Fibroblast of lung (primary cell): ENCODE data around the gene PLLP. TPM values are rescaled to one million over a fixed set of nuclear protein-coding genes. Genes with fewer than 3 reads are reported as not detected.

Source experiments
- DNase-seq, 2 donors: peaks; one replicate each; pipeline versions ENCODE4 v3.0.0 to v3.0.0-alpha.2; 2010; ENCODE audit warnings: low read depth in 2 of 2
- H2AFZ ChIP-seq: 2 replicates; pipeline ENCODE4 v1.5.1; 2012; ENCODE audit warnings: low read length, control low read depth, inconsistent platforms
- H3K27ac ChIP-seq: 2 replicates; pipeline ENCODE4 v1.5.1; 2011; ENCODE audit warnings: low read length, control low read depth; ENCODE audit not compliant: insufficient read depth
- H3K27me3 ChIP-seq: 2 replicates; pipeline ENCODE4 v1.5.1; 2011; ENCODE audit warnings: mild to moderate bottlenecking, low read length; ENCODE audit not compliant: control insufficient read depth, insufficient read depth
- H3K36me3 ChIP-seq: 2 replicates; pipeline ENCODE4 v1.5.1; 2011; ENCODE audit warnings: low read length; ENCODE audit not compliant: control insufficient read depth, insufficient read depth
- H3K4me1 ChIP-seq: 2 replicates; pipeline ENCODE4 v1.5.1; 2011; ENCODE audit warnings: low read length; ENCODE audit not compliant: control insufficient read depth, insufficient read depth; ENCODE audit errors: extremely low read depth
- H3K4me2 ChIP-seq: 2 replicates; pipeline ENCODE4 v1.5.1; 2011; ENCODE audit warnings: low read length, control low read depth; ENCODE audit not compliant: insufficient read depth; ENCODE audit errors: extremely low read depth
- H3K4me3 ChIP-seq, 4 experiments: fragments of 200-600 bp in 1 of 4; sonication (generic) in 1 of 4; replicated peaks in 1 of 4; 2 replicates each; pipeline ENCODE4 v1.5.1; 2011 to 2016; ENCODE audit warnings: low read length in 4 of 4, low read depth in 3 of 4, mild to moderate bottlenecking in 3 of 4, control low read depth in 2 of 4, inconsistent platforms in 1 of 4, mixed read lengths in 1 of 4; ENCODE audit not compliant: insufficient read depth in 1 of 4; ENCODE audit errors: control extremely low read depth in 1 of 4
- H3K79me2 ChIP-seq: 2 replicates; pipeline ENCODE4 v1.5.1; 2012; ENCODE audit warnings: mild to moderate bottlenecking, low read length, inconsistent platforms; ENCODE audit not compliant: control insufficient read depth, insufficient read depth
- H3K9ac ChIP-seq: 2 replicates; pipeline ENCODE4 v1.5.1; 2011; ENCODE audit warnings: mild to moderate bottlenecking, low read length, control low read depth; ENCODE audit not compliant: insufficient read depth
- H3K9me3 ChIP-seq: 2 replicates; pipeline ENCODE4 v1.5.1; 2012; ENCODE audit warnings: low read depth, low read length; ENCODE audit not compliant: control insufficient read depth, insufficient read depth
- H4K20me1 ChIP-seq: 2 replicates; pipeline ENCODE4 v1.5.1; 2011; ENCODE audit warnings: low read length; ENCODE audit not compliant: control insufficient read depth, insufficient read depth; ENCODE audit errors: extremely low read depth
- EZH2 ChIP-seq: IDR thresholded peaks from 2 replicates; pipeline ENCODE4 v1.5.1; 2012; ENCODE audit warnings: low read length, control low read depth, mild to moderate bottlenecking; ENCODE audit errors: missing control alignments
- polyA plus RNA-seq, 2 donors: library from polyadenylated mRNA; depleted of rRNA in 1 of 2; stranded (reverse) in 1 of 2; unstranded in 1 of 2; fragments of >200 nt; gene quantifications; 2 replicates each; pipeline ENCODE4 v1.2.1, GENCODE V29; 2011 to 2012; ENCODE audit warnings: missing spikeins in 1 of 2
- total RNA-seq: library from RNA; depleted of rRNA; stranded (reverse); fragments of >200 nt; gene quantifications from 2 replicates; pipeline ENCODE4 v1.2.1, GENCODE V29; 2014
- TF ChIP-seq, protein P1 (sequence below), 2 donors: IDR thresholded peaks in 1 of 2; conservative IDR thresholded peaks in 1 of 2; 1 replicate in 1 of 2; 2 replicates in 1 of 2; pipeline ENCODE4 v1.5.1; 2011 to 2012; ENCODE audit warnings: low read length in 2 of 2, control low read depth in 1 of 2, inconsistent platforms in 1 of 2, low read depth in 1 of 2, mild to moderate bottlenecking in 1 of 2

The PLLP gene
- total and polyA plus RNA-seq, 2 donors (not counting 1 experiment from before 2014, with no cell fraction given), result 0.05 TPM; not detected in 1

DNA sequence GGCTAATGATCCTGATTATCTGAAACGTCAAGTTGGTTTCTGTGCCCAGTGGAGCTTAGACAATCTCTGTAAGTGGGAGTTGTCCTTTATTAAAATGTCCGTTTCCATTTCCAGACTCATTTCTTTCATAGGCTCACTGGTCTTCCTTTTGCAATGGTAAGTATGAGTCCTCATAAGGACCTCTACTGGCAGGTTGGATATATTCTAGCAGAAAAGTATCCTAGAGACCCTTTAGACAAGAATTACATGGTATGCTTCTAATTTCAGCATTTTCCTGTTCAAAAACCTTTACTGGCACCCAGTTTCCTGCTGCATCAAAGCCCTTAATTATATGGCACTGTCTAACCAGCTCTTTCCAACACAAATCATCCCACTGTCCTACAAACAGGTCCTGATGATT lies 67.5 kb downstream of the PLLP start:
- H3K4me1 ChIP-seq, result no peaks in the 10 kb centered on the region
- peaks cover 15% of the 10 kb centered on the region for H3K36me3 ChIP-seq
- H3K9ac ChIP-seq, result no peak overlapping the region
- no peak overlapping the region for H3K4me3 ChIP-seq
- no peaks in the 10 kb centered on the region for H3K27me3 ChIP-seq
- H3K79me2 ChIP-seq, result no peaks in the 10 kb centered on the region
- no peak for DNase-seq
- TF ChIP-seq EZH2, result no peak
- TF ChIP-seq, protein P1, sequence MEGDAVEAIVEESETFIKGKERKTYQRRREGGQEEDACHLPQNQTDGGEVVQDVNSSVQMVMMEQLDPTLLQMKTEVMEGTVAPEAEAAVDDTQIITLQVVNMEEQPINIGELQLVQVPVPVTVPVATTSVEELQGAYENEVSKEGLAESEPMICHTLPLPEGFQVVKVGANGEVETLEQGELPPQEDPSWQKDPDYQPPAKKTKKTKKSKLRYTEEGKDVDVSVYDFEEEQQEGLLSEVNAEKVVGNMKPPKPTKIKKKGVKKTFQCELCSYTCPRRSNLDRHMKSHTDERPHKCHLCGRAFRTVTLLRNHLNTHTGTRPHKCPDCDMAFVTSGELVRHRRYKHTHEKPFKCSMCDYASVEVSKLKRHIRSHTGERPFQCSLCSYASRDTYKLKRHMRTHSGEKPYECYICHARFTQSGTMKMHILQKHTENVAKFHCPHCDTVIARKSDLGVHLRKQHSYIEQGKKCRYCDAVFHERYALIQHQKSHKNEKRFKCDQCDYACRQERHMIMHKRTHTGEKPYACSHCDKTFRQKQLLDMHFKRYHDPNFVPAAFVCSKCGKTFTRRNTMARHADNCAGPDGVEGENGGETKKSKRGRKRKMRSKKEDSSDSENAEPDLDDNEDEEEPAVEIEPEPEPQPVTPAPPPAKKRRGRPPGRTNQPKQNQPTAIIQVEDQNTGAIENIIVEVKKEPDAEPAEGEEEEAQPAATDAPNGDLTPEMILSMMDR (conservative IDR thresholded peaks at IDR 0.05 in 1 of 2, IDR thresholded peaks at IDR 0.05 in 1 of 2; ENCODE audit: low read depth in 1 of 2, low read length in 2 of 2), result no peak
- no peaks in the 10 kb centered on the region for H3K9me3 ChIP-seq
- H3K27ac ChIP-seq, result no peak overlapping the region
- no peak overlapping the region for H3K4me2 ChIP-seq
- H4K20me1 ChIP-seq, result no peaks in the 10 kb centered on the region
- H2AFZ ChIP-seq, result no peak overlapping the region

GRCh38 chr16:57213462-57213861 lies 71.0 kb downstream of the PLLP start:
- no peaks in the 10 kb centered on the region for H4K20me1 ChIP-seq
- H3K4me3 ChIP-seq, result no peak overlapping the region
- no peak for DNase-seq
- no peaks in the 10 kb centered on the region for H3K27me3 ChIP-seq
- H3K27ac ChIP-seq, result no peak overlapping the region
- H3K9ac ChIP-seq, result no peak overlapping the region
- no peaks in the 10 kb centered on the region for H3K79me2 ChIP-seq
- no peaks in the 10 kb centered on the region for H3K4me1 ChIP-seq
- TF ChIP-seq, protein P1 (conservative IDR thresholded peaks at IDR 0.05 in 1 of 2, IDR thresholded peaks at IDR 0.05 in 1 of 2; ENCODE audit: low read depth in 1 of 2, low read length in 2 of 2), result no peak
- TF ChIP-seq EZH2, result no peak
- no peaks in the 10 kb centered on the region for H3K9me3 ChIP-seq
- no peak overlapping the region for H3K4me2 ChIP-seq
- no peak overlapping the region for H2AFZ ChIP-seq
- H3K36me3 ChIP-seq, result peaks cover 16% of the 10 kb centered on the region

DNA sequence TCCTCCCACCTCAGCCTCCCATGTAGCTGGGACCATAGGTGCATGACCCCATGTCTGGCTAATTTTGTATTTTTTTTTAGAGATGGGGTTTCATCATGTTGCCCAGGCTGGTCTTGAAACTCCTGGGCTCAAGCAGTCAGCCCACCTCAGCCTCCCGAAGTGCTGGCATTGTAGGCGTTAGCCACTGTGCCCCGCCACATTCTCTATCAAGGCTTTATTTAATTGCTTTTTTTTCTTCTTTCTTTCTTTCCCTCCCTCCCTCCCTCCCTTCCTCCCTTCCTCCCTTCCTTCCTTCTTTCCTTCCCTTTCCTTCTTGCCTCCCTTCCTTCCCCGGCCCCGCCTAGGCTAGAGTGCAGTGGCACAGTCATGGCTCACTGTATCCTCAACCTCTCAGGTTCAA lies 74.7 kb downstream of the PLLP start:
- Histone ChIP-seq H4K20me1 (no peaks in the 10 kb centered on the region), H3K79me2 (peaks cover under 1% of the 10 kb centered on the region), H3K27me3 (no peaks in the 10 kb centered on the region), H3K36me3 (peaks cover 15% of the 10 kb centered on the region), H3K9me3 (no peaks in the 10 kb centered on the region), H3K27ac (no peak overlapping the region), H3K4me2 (no peak overlapping the region), H3K9ac (no peak overlapping the region), H3K4me3 (no peak overlapping the region), H2AFZ (no peak overlapping the region), H3K4me1 (no peaks in the 10 kb centered on the region)
- no peak for DNase-seq
- TF ChIP-seq, protein P1 (conservative IDR thresholded peaks at IDR 0.05 in 1 of 2, IDR thresholded peaks at IDR 0.05 in 1 of 2; ENCODE audit: low read depth in 1 of 2, low read length in 2 of 2), result no peak
- no peak for TF ChIP-seq EZH2
